NCI-H2196 (cell line): ENCODE data around the gene PEX26.
"Not testable (repeated sequence)": the region's sequence is repeated elsewhere in the genome, so short reads cannot be mapped to it uniquely, and the experiment has no call there.

Experiments used
- DNase-seq: peaks from one replicate; lab custom pipeline; 2025; ENCODE audit not compliant: unreplicated experiment; lab: John Stamatoyannopoulos, UW

The PEX26 gene

GRCh38 chr22:18056161-18056666, 21.6 kb upstream of the PEX26 start:
- DNase-seq: peak; percentile 70

GRCh38 chr22:18056807-18057474, 20.8 kb upstream of the PEX26 start:
- no peak for DNase-seq

- DNase-seq: peak; percentile 69
Measured at GRCh38 chr22:18057568-18058209, 20.1 kb upstream of the PEX26 start.

GRCh38 chr22:18058371-18059093, 19.3 kb upstream of the PEX26 start:
- no peak for DNase-seq

- no peak for DNase-seq
Measured at GRCh38 chr22:18059094-18059417, 18.7 kb upstream of the PEX26 start.

GRCh38 chr22:18059473-18059872, 18.3 kb upstream of the PEX26 start:
- no peak for DNase-seq

GRCh38 chr22:18059991-18060390, 17.8 kb upstream of the PEX26 start:
- DNase-seq: no peak

GRCh38 chr22:18060646-18061620, 16.9 kb upstream of the PEX26 start:
- no peak for DNase-seq

GRCh38 chr22:18062421-18062820, 15.4 kb upstream of the PEX26 start:
- DNase-seq: no peak

DNA sequence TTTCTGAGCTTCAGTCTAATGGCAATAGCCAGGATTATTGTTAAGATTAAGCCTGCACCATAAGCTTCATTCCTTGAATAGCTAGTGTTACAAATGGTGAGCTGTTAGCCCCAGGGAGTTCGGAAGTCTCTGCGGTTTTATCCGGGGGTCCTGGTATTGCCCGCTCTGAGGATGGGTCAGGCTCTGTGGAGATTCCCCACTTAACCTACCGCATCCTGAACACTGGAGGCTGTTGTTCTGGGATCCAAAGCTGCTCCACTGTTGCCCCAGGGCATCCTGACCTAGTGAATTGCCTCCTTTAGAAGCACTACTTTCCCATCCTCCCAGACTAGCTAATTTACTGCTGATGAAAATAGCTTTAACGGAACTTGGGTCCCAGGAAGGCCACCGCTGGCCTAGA, 14.5 kb upstream of the PEX26 start:
- DNase-seq: no peak

DNA sequence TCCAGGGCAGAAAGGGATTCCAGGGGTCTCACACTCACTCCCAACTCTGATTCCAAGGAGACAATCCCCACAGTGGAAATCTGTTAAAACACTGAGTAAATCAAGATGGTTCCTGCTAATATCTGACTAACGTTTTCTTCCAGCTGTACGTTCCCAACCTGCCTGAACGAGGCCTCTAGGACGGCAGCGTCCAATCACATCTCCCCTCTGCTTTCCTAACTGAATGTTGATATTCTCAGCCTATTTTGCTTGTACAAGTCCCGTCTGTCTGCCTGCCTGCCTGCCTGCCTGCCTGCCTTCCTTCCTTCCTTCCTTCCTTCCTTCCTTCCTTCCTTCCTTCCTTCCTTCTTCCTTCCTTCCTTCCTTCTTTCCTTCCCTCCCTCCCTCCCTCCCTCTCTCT, 14.1 kb upstream of the PEX26 start:
- not testable (repeated sequence) for DNase-seq

DNA sequence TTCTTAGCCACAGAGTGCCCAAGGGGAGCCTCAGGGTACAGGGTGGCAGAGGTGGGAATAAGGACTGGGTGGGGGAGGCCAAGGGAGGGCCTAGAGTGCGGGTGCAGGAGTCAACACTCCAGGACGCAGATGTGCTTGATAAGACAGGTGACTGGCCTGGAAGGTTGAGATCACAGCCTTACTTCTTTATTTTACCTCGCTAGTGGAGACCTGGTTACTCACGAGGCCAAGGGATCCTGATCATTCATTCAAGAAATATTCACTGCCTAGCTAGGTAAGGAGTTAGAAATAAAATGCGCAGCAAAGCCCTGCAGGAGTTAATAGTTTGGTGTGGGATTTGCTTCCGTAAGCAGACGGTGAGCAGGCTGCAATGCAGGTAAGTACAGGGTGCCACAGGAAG, 13.2 kb upstream of the PEX26 start:
- no peak for DNase-seq

DNA sequence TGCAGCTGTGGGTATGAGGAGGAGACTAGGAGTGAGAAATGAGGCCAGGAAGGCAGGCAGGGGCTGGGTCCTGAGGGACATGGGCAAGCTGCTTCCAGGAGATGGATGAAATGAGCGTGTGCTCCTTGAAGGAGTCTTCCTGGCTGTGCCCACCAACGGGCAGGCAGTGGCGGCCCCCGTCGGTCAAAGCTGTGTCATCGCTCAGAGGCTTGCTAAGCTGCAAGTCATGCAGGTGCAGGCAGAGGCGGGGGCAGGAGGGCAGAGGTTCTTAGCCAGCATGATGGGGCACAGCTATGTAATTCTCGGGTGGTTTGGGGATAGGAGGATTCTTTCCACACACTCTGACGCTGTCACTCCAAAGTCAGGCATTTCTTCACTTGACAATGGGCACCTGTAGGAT, 12.5 kb upstream of the PEX26 start:
- DNase-seq: no peak

GRCh38 chr22:18066181-18066859, 11.5 kb upstream of the PEX26 start:
- no peak for DNase-seq

GRCh38 chr22:18067121-18067520, 10.7 kb upstream of the PEX26 start:
- DNase-seq: no peak

GRCh38 chr22:18067548-18068341, 10.0 kb upstream of the PEX26 start:
- DNase-seq: no peak

DNA sequence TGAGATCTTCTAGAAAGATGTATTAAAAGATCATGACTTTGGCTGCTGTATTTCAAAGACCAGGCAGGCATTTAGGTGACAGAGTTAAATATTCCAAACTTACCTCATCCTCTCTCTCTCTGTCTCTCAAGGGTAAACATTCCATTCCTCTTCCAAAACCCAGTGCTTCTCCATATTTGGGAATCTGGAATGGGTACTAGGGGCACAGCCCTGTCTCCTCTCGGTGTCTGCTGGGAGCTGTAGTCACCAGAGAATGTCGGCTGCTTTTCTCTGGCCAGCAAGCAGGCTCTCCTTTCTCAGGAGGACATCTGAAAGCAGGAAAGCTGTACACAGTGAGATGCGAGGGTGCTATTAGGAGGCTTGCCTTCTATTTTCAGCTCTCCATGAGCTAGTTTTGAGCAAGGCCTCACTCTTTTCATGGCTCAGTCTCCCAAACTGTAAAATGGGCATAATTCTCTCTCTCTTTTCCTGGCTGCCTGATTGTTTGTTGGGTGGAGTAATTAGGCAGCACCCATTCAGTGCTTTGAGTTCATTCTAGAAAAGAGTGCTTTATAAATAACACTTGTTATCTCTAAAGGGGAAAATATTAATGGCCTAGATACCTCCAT, 9.3 kb upstream of the PEX26 start:
- no peak for DNase-seq

GRCh38 chr22:18069041-18069440, 8.7 kb upstream of the PEX26 start:
- no peak for DNase-seq

- DNase-seq: no peak
Measured at GRCh38 chr22:18070041-18070440, 7.7 kb upstream of the PEX26 start.
